Activated naive CD4-positive, alpha-beta T cell treated with Interleukin-2 at 50 U/mL for 16 hours (primary cell): Measurements from ENCODE around the gene PSMA6.
"Not testable (repeated sequence)": the region's sequence is repeated elsewhere in the genome, so short reads cannot be mapped to it uniquely, and the experiment has no call there.

Experiments used
- DNase-seq: peaks from one replicate; pipeline ENCODE4 v3.0.0-alpha.2; 2020

Gene PSMA6

GRCh38 chr14:35326375-35326774 lies 34.2 kb downstream of the PSMA6 start:
- DNase-seq = no peak

DNA sequence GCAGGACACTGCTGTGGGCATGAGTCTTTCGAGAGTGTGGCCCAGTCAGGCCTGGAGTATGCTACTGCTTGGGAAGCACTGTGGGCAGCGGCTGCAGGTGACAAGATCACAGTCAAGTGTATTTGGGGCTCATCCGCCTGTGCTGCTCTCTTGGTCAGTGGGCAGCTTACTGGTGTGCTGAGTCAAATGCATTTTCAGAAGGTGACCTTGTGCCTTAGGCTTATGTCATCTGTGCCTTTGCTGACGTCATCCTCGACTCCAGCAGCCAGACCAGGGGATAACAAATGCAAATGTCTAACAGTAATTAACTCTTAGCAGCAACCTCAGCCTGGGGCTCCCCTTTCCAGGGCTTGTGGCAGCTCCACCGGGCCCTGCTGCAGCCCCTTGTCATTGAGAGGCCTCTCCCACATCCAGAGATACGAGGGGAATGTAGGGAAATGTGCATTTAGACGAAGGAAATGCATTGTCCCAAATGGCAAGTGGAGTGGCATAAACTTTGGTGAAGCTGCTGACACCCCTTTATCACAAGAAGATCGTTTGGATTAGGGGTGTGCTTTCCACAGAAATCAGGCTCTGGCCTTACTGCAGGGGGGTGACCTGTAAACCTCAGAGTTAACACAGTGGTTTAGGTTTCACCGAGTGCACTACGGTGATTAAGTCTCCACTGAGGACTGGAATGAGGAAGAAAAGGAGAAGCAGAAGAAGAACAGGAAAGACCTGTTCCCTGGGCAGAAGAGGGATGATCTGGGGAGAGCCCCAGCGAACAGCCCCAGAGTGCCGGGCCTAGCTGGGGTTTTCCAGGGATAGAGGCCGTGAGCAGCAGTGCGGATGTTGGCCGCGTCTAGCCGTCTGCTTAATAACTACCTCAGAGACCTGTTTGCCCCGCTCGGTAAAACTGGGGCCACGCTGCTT lies 39.7 kb downstream of the PSMA6 start:
- DNase-seq = no peak

DNA sequence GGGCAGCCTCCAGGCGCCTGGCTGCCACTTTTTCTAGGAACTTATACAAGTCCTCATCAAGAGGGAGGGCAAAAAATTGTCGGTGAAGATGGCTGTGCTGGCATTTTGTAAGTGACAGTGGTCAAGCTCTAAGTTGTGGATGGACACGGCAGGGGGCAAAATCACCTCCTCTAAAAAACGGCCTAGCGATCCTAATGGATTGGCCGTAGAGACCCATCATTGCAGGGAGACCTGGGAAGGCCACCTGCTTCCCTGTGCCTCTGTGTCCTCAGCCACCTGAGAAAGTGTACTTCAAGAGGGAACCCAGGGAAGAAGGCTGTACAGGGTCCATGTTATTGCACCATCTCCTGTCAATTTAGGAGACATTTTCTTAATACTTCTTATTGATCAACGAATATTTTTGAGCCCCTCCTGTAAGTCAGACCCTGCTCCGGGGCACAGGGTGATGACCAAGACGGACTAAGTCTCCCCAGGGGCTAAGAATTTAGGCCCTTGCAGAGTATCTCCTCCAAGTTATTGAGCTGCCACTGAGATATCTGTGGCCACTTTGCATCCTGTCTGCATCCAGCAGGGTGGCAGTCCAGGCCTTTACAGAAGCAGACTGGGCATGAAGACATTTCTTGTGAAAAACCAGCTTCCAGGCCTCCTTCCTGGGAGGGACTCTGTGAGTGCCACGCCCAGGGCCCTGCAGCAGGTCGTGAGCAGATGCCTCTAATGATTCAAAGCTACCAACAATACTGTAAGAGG lies 40.5 kb downstream of the PSMA6 start:
- DNase-seq = peak; percentile 48

GRCh38 chr14:35333264-35333730 lies 41.1 kb downstream of the PSMA6 start:
- DNase-seq = no peak

- peak; percentile 32 for DNase-seq
These were observed 41.9 kb downstream of the PSMA6 start for GRCh38 chr14:35333797-35334743.

- no peak for DNase-seq
These were observed 43.4 kb downstream of the PSMA6 start for GRCh38 chr14:35335388-35336092.

DNA sequence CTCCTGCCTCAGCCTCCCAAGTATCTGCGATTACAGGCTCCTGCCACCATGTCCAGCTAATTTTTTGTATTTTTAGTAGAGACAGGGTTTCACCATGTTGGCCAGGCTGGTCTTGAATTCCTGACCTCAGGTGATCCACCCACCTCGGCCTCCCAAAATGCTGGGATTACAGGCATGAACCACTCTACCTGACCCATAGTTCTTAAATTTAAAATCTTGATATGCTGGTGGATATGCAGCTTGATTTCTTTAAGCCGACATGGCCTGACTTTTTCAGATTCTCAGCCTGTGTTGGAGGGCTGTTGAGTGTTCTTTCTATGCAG lies 44.0 kb downstream of the PSMA6 start:
- not testable (repeated sequence) for DNase-seq

GRCh38 chr14:35336494-35337268 lies 44.5 kb downstream of the PSMA6 start:
- no peak for DNase-seq

DNA sequence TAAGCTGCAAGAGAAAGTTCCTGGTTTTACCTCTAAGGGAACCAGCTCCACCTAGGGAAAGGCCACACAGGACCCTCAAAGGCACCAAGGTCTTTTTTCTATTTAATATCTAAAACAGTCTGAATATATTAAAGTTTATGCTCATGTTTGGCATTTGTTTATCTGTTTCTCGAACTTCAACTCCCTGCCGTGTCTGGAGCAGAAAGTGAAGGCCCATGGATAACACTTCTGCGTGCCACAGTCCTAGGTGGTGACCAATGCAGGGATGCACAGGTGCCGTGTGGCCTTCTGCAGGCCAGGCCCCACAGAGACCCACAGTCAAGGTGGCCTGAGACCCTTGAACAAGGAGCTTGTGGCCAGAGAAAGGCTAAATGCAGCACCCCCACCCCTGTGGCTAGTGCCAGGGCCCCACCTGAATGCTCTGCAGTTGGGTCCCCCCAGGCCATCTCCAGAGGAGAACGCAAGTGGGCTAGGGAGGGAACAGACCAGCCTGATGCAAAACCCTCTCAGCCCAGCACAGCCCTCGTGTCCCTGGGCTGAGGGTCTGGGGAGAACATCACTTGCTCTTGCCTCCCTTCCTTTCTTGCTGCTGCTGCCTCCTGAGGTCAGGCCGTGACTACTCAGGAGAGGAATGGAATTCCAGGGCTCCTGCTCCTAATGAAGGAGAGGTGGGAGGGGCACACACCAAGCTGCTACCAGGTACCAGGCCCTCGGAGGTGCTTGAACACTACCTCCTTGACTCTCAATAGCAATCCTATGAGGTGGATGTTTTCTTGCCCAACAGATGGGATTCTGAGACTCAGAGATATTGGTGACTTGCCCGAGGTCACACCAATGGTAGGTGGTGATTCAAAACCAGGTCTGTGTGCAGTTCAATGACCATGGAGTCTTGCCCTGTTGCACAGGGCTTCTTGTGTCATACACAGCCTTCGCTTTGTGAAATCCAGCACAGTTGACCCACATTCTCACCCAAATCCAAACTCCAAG lies 45.4 kb downstream of the PSMA6 start:
- DNase-seq = no peak

DNA sequence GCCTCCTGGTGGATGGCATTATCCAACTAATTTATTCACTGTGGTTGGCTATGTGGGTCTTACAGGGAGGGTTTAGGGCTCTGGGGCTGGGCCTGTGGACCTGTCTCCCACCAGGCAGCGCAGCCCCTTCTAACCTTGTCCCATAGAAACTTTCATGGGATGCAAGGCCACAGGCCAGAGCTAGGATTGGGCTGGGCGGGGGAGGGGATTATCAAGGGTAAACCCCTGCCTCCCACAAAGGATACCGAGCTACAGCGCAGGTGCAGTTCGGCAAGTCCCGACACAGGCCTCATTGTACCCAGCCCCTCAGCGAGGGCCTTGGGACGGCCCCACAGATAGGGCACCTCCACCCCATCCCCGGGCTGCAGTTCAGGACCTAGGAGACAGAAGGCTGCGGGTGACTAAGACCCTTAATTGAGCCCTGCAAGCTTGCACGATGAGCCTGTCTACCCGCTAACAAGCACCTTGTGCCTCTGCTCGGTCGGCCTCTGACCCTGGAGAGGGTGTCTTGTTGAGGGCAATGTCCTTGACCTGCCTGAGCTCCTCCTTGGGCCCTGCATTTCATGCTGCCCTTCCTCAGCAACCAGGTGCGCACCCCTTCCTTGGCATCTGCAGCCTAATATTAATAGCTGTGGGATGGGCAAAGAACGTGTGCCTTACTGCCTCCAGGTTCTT lies 46.7 kb downstream of the PSMA6 start:
- DNase-seq = no peak

DNA sequence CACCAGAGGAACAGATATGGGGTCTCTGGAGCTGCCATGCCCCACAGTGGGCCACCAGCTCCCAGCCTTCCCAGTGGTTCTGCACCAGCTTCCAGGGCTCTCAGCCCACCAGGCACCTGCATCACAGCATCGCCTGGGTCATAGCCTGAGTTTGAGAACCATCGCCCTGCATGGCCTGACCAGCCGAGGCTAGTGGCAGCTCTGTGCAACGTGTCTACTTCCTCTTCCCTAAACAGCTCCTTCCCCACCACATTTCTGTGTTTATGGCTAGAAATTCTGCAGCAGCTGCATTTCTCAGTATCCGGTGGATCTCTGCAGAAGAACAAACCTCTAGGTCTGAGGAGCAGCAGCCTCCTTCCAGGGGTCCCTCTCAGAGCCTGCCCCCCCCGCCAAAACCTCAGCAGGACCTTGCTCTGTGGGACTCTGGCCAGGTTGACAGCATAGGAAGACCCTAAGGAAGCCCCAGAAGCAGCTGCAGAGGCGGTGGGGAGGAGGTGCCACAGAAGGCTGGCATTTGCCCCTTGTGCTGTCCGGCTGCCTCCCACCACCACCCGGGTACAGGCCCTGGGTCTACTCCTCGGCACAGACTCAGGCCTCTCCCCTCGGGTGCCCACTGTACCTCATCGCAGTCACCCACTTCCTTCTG lies 47.7 kb downstream of the PSMA6 start:
- DNase-seq = no peak

GRCh38 chr14:35340616-35341453 lies 48.7 kb downstream of the PSMA6 start:
- no peak for DNase-seq

DNA sequence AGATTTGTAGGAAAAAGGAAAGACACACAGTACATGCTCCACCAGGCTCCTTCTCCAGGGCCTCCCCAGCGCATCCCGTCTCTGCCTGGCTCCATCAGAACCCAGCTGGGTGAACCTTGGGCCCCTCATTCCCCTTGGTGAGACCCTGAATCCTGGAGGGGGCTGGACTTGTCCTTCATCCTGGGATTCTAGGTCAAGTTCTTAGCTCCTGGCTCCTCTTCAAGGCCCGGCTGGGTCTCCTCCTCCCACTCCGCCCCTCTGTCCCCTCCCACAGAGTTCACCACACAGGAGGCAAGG lies 49.2 kb downstream of the PSMA6 start:
- DNase-seq = no peak

- no peak for DNase-seq
These were observed 49.7 kb downstream of the PSMA6 start for GRCh38 chr14:35341751-35342488.

GRCh38 chr14:35342489-35343010 lies 50.4 kb downstream of the PSMA6 start:
- no peak for DNase-seq

DNA sequence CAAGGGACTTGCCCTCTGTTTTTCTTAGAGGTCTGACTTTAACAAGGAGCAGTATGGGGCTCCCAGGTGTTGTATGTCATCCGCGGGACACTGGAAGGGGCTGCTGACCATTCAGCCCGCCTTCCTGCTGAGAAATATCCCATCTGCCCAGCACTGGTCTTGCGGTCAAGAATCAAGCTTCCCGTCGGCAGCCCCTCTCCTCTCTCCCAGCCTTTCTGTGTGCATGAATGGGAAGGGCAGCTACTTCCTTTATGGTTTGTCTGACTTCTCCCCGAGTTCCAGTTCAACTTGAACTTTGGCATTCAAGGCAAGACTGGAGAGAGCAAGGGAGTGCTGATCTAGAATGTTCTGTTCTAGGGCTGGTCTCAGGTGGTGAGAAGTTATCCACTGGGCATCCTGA lies 51.5 kb downstream of the PSMA6 start:
- no peak for DNase-seq

GRCh38 chr14:35344107-35344807 lies 52.1 kb downstream of the PSMA6 start:
- DNase-seq = no peak
